ENCODE measurements around the gene SAMD13. TPM values are rescaled to one million over a fixed set of nuclear protein-coding genes. Genes with fewer than 3 reads are reported as not detected.

The SAMD13 gene
- total and polyA plus RNA-seq, 3 donors from 2014 or later = 6.1 to 31.9 (median 6.6) TPM

- intact Hi-C loops (cut with DNase I; ENCODE audit: low total_unique reads) = no loop called here
- H3K9me3 ChIP-seq = no peaks in the 10 kb centered on the region
- H3K27me3 ChIP-seq = no peaks in the 10 kb centered on the region
- no peak overlapping the region for H3K27ac ChIP-seq
- TF ChIP-seq, protein P1, sequence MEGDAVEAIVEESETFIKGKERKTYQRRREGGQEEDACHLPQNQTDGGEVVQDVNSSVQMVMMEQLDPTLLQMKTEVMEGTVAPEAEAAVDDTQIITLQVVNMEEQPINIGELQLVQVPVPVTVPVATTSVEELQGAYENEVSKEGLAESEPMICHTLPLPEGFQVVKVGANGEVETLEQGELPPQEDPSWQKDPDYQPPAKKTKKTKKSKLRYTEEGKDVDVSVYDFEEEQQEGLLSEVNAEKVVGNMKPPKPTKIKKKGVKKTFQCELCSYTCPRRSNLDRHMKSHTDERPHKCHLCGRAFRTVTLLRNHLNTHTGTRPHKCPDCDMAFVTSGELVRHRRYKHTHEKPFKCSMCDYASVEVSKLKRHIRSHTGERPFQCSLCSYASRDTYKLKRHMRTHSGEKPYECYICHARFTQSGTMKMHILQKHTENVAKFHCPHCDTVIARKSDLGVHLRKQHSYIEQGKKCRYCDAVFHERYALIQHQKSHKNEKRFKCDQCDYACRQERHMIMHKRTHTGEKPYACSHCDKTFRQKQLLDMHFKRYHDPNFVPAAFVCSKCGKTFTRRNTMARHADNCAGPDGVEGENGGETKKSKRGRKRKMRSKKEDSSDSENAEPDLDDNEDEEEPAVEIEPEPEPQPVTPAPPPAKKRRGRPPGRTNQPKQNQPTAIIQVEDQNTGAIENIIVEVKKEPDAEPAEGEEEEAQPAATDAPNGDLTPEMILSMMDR (IDR thresholded peaks at IDR 0.05) = no peak
- TF ChIP-seq POLR2A (IDR thresholded peaks at IDR 0.05) = no peak
- no peaks in the 10 kb centered on the region for H3K4me1 ChIP-seq
- no peak overlapping the region for H3K4me3 ChIP-seq
- DNase-seq = no peak
- H3K36me3 ChIP-seq (ENCODE audit: low read depth, missing control alignments) = no peaks in the 10 kb centered on the region
- WGBS, 2 donors = 86 to 91% methylated on average over 3 of the region's 3 CpGs
These were observed 49.0 kb downstream of the SAMD13 start for GRCh38 chr1:84350550-84350949.

- TF ChIP-seq POLR2A (IDR thresholded peaks at IDR 0.05) = no peak
- TF ChIP-seq, protein P1 (IDR thresholded peaks at IDR 0.05) = no peak
- Histone ChIP-seq H3K27ac (no peak overlapping the region), H3K4me1 (no peaks in the 10 kb centered on the region), H3K27me3 (no peaks in the 10 kb centered on the region), H3K4me3 (no peak overlapping the region), H3K36me3 (ENCODE audit: low read depth, missing control alignments) (no peaks in the 10 kb centered on the region), H3K9me3 (no peaks in the 10 kb centered on the region)
- 70 to 74% methylated on average over 3 of the region's 3 CpGs for WGBS, 2 donors
- DNase-seq = no peak
- intact Hi-C loops (cut with DNase I; ENCODE audit: low total_unique reads) = no loop called here
These were observed 51.0 kb downstream of the SAMD13 start for GRCh38 chr1:84352298-84353106.

DNA sequence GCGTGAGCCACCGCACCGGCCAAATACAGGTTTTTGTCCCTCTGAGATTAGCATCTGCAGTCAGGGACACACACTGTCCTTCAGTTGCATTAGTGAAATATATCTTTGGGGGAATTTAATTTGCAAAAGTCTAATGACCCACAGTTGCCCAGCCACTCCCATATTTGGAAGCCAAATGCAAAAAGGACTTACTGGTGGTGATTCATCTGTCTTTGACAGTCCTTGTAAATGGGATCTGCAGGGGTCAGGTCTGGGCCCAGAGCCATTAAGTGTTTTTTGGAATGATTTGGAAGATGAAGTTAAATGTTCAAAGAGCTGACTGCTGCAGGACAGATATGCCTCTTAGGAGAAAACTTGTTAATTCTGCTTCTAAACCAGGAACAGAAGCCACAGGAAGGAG lies 52.2 kb downstream of the SAMD13 start:
- Histone ChIP-seq H3K27me3 (no peaks in the 10 kb centered on the region), H3K4me1 (no peaks in the 10 kb centered on the region), H3K36me3 (ENCODE audit: low read depth, missing control alignments) (no peaks in the 10 kb centered on the region), H3K9me3 (no peaks in the 10 kb centered on the region), H3K27ac (no peak overlapping the region), H3K4me3 (no peak overlapping the region)
- DNase-seq = no peak
- intact Hi-C loops (cut with DNase I; ENCODE audit: low total_unique reads) = no loop called here
- TF ChIP-seq POLR2A (IDR thresholded peaks at IDR 0.05) = no peak
- TF ChIP-seq, protein P1 (IDR thresholded peaks at IDR 0.05) = no peak
- WGBS, 2 donors = 85 to 97% methylated on average over 3 of the region's 3 CpGs

DNA sequence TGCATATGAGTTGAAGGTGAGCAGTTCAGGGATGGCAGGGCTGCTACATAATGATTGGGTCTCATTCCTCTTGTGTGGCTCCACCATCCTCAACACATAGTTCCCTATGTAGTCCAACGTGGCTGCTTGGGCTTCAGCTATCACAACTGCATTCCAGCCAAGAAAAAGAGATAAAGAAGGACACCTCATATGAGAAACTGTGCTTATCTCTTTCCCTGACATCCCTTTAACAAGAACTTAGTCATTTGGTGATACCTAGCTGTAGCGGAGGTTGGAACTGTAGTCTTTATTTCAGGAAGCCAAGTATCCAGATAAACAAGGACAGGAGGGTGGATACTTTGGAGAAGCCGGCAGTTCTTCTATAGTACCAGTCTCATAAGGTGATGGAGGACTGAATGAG lies 54.0 kb downstream of the SAMD13 start:
- intact Hi-C loops (cut with DNase I; ENCODE audit: low total_unique reads) = no loop called here
- 76 to 77% methylated on average over 3 of the region's 3 CpGs for WGBS, 2 donors
- H3K9me3 ChIP-seq = no peaks in the 10 kb centered on the region
- TF ChIP-seq, protein P1 (IDR thresholded peaks at IDR 0.05) = no peak
- no peak for TF ChIP-seq POLR2A (IDR thresholded peaks at IDR 0.05)
- H3K27me3 ChIP-seq = no peaks in the 10 kb centered on the region
- DNase-seq = no peak
- no peaks in the 10 kb centered on the region for H3K36me3 ChIP-seq (ENCODE audit: low read depth, missing control alignments)
- H3K4me3 ChIP-seq = no peak overlapping the region
- no peaks in the 10 kb centered on the region for H3K4me1 ChIP-seq
- H3K27ac ChIP-seq = no peak overlapping the region

DNA sequence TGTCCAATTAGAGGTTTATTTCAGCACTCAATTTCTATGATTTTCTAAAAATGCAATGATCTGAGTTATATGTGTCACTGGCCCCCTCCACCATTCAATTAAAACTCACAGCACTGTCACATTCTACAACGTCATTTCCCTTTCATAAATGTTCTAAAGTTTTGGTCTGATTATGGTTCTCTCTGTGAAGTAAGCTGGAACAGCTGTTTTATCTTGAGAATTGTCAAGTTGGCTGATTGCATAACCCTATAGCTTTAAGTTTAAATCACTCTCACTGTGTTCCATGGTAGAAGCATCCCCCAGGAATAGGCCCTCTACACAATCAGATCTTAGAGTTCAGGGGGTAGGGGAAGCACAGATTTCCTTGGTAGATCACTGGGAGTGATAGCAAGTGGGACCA lies 55.4 kb downstream of the SAMD13 start:
- H3K36me3 ChIP-seq (ENCODE audit: low read depth, missing control alignments) = no peaks in the 10 kb centered on the region
- no peak for TF ChIP-seq POLR2A (IDR thresholded peaks at IDR 0.05)
- TF ChIP-seq, protein P1 (IDR thresholded peaks at IDR 0.05) = no peak
- H3K27ac ChIP-seq = no peak overlapping the region
- H3K4me1 ChIP-seq = no peaks in the 10 kb centered on the region
- intact Hi-C loops (cut with DNase I; ENCODE audit: low total_unique reads) = no loop called here
- DNase-seq = no peak
- H3K4me3 ChIP-seq = no peak overlapping the region
- no peaks in the 10 kb centered on the region for H3K27me3 ChIP-seq
- H3K9me3 ChIP-seq = no peaks in the 10 kb centered on the region
- 70 to 80% methylated on average over 1 of the region's 1 CpG for WGBS, 2 donors
